NK-92 (cell line): ENCODE data around the gene UTF1.

ENCODE experiments used
- DNase-seq: peaks from one replicate; lab custom pipeline; 2025; ENCODE audit not compliant: unreplicated experiment; lab: John Stamatoyannopoulos, UW

Gene UTF1

DNA sequence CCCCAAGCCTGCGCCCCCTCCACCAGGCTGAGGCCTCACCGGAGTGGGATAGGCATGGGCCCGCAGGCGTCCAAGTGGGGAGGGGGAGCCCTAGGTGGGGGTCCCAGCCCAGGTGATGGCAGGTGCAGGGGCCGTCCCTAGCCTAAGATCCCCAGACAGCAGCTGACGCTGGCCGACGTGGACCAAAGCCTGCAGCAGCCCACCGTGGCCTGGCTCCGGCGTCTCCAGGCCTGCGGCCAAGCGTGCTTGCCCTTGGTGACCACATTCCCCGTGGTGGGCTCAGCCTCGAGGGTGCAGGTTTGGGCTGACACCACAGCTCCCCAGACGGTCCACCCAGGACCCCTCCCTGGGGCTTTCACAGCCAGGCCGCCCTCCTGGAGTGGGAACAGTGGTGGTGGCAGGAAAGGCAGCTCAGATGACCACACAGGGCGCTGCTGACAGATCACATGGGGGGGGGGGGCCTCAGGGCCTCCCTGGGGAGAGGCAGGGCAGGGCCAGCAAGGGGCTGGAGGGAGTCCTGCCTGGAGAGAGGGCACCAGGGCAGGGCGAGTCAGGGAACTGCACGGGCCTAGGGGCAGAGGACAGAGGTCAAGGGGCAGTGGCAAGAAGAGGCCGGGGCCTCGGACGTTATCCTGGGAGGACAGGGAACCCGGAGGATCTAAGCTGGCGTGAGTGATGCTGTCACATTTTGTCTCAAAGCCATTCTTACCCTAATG, 47.4 kb downstream of the UTF1 start:
- DNase-seq: no peak

DNA sequence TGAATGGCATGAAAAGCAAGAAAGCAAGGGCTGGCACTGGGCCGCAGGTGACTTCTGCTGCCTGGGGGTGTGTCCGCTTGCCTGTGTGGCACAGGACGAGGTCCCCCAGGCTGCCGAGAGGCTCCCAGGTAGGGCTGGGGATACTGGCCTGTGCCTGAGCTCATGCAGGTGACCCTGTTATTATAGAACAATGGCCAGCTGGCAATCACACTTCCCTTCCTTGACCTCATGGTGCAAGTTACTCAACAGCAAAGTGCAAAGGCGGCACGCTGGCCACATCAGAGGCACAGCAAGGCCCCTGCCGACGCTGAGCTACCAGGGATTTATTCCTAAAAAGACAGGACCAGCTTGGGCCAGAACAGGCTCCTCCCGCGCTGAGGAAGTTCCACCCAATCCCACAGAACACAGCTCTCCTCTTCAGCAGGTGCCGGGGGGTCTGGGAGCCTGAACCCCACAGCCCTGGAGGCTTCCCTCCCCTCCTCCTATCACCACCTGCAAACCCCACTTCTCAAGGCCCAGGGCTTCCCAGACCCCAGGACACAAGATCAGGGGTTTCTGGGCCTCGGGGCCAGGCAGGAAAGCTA, 48.1 kb downstream of the UTF1 start:
- no peak for DNase-seq

DNA sequence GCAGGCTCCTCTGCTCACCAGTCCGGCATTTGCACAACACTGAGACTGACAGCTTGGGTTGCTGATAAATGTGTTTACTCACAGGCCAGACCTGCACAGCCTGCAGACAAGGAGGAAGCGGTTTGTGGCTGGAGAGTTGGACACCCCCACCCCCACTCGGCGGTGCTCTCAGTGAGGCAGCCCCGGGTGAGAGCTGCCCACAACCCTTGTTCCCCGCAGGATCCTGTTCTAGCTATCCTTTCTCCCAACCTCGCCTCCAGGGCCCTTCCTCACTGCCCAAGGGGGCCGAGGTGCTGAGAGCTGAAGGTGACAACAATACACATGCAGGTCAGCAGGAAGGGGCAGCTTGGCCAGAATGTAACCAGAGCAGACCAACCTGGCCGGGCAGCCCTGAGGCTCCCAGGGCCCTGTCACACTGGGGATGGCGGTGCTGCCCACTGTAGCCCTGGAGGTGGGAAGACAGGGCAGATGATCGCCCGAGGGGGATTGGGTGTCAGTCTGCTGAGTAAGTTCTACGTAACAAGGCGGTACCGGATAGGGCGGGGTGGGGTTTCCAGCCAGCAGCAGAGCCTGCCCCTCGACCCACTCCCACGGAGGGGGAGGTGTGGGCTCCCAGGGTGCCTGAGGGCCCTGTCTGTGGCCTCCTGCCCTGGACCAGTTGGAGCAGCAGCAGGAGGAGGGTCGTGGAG, 48.7 kb downstream of the UTF1 start:
- peak; percentile 19 for DNase-seq

DNA sequence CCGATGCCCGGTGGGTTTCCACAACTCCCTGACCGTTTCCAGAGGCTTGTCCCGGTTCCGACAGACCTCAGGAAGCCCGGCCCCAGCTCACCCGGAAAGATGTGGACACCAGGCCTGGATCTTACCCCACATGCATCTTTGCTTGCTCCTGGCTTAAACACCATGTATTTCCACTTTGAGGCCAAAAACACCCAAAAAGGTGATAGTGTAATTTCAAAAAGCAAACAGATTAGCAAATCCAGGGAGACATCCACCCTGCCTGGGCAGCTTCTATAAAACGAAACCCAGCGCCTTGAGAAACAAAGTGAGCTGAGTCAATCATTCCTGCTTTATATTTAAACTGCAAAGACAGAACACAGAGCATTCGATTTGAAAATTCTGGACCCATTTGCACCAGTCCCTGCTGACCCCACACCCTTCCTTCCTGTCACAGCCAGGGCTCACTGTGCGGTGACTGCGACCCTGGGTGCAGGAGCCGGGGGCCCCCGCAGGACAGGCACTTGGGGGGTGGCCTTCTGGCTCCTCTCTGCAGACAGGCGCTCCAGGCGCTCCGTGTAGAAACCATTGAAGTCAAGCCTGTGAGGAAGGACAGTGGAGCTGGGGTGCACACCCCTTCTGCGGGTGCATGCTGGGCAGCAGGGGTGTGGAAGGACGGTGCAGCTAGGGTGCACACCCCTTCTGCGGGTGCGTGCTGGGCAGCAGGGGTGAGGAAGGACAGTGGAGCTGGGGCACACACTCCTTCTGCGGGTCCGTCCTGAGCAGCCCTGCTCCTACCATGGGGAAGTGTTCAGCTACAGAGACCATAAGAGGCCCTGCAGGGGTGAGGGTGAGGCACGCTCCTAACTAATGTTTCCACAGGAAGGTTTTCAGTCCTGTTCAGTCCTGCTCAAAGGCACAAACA, 49.6 kb downstream of the UTF1 start:
- no peak for DNase-seq

DNA sequence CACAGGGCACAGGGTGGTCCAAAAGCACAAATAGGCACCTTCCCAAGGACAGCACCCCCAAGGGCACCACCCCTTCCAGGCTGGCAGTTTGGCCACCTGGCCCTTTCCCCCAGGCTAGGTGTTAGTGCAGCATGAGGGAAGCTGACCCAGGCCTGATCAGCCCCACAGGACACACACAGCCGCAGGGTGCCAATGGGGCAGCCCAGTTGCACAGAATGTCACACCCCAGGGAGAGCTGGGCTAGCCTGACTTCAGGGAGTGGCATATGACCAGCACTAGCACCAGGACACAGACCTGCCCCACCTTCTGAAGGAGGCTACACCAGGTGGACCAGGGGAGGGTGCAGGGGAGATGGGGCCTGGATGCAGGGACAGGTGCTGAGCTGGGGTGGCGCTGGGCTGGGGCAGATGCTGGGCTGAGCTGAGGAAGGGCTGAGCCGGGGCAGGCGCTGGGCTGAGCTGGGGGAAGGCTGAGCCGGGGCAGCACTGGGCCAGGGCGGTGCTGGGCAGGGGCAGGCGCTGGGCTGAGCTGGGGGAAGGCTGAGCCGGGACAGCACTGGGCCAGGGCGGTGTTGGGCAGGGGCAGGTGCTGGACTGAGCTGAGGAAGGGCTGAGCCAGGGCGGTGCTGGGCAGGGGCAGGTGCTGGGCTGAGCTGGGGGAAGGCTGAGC, 50.5 kb downstream of the UTF1 start:
- DNase-seq: no peak

DNA sequence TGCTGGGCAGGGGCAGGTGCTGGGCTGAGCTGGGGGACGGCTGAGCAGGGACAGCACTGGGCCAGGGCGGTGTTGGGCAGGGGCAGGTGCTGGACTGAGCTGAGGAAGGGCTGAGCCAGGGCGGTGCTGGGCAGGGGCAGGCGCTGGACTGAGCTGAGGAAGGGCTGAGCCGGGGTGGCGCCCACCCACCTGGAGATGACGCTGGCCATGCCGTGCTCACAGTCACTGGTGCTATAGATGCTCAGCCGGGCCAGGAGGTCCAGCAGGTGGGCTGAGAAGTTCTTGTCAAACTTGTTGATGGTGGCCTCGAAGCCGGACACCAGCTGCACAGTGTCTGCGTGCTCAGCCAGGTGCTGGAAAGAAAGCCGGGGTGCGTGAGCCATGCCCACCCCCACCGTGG, 51.1 kb downstream of the UTF1 start:
- DNase-seq: no peak
